ENCODE measurements around the gene RARS2. TPM values are rescaled to one million over a fixed set of nuclear protein-coding genes. Genes with fewer than 3 reads are reported as not detected.
A peak's percentile ranks its signal among the peaks of the same experiment; 100 is the strongest.

RARS2 gene
- total and polyA plus RNA-seq, 9 of the 15 experiments (the other 6 are each of a cell fraction or from before 2014, with no cell fraction given), result 30.0 to 92.7 (median 43.4) TPM

- TF ChIP-seq ZBTB40 (IDR thresholded peaks at IDR 0.05) (no peak), ZBTB40 (CRISPR knock-in tag; IDR thresholded peaks at IDR 0.05) (no peak), ARID2 (IDR thresholded peaks at IDR 0.05) (no peak), CTCFL (IDR thresholded peaks at IDR 0.05; ENCODE audit: borderline replicate concordance, insufficient read depth, low read depth, low read length, poor library complexity, severe bottlenecking) (peak; percentile 84), AFF1 (IDR thresholded peaks at IDR 0.05; ENCODE audit: low read depth in 1 of 2, partially characterized antibody in 2 of 2) (no peak), ZNF445 (CRISPR knock-in tag; IDR thresholded peaks at IDR 0.05; ENCODE audit: low read depth) (no peak), RAD21 (CRISPR knock-in tag; conservative IDR thresholded peaks at IDR 0.05 in 1 of 2, IDR thresholded peaks at IDR 0.05 in 1 of 2) (peak in 1 of 2 experiments; percentile 24; a peak in 1 of 4 replicates), ATF1 (CRISPR knock-in tag; IDR thresholded peaks at IDR 0.05) (no peak), ATF1 (tag; IDR thresholded peaks at IDR 0.05) (no peak), CEBPB (tag; IDR thresholded peaks at IDR 0.05) (no peak), MIER1 (IDR thresholded peaks at IDR 0.05; ENCODE audit: low read depth) (no peak), SMC3 (conservative IDR thresholded peaks at IDR 0.05; ENCODE audit: insufficient read depth, low read depth, low read length) (0 out of 2 replicates have a peak, but pooled peaks have one; percentile 38), MAFG (tag; conservative IDR thresholded peaks at IDR 0.05) (no peak)
These were observed 105.9 kb downstream of the RARS2 start (continued) for GRCh38 chr6:87483929-87484328.

Data from K562 (cell line).